ENCODE measurements around the gene SRPK1.

SRPK1 gene

GRCh38 chr6:35790683-35791082 lies 130.2 kb downstream of the SRPK1 start:
- no peaks in the 10 kb centered on the region for H3K4me1 ChIP-seq (ENCODE audit: control insufficient read depth in 2 of 2, insufficient read depth in 2 of 2, low read length in 2 of 2)
- no peak overlapping the region for H3K9ac ChIP-seq (ENCODE audit: low read depth in 1 of 2, low read length in 2 of 2)
- H3K9me3 ChIP-seq (ENCODE audit: control insufficient read depth in 2 of 2, low read length in 2 of 2) = no peaks in the 10 kb centered on the region
- H3K27me3 ChIP-seq (ENCODE audit: control insufficient read depth in 2 of 2, insufficient read depth in 2 of 2, low read length in 2 of 2) = peaks cover 13 to 25% of the 10 kb centered on the region in 2 donors
- no peaks in the 10 kb centered on the region for H3K36me3 ChIP-seq (ENCODE audit: control insufficient read depth in 2 of 2, insufficient read depth in 2 of 2, low read length in 2 of 2)
- no peak overlapping the region for H3K27ac ChIP-seq (ENCODE audit: low read depth in 2 of 2, low read length in 2 of 2)
- no peak overlapping the region for H3K4me3 ChIP-seq (ENCODE audit: low read length in 2 of 2)

GRCh38 chr6:35788423-35788982 lies 132.4 kb downstream of the SRPK1 start:
- no peaks in the 10 kb centered on the region for H3K4me1 ChIP-seq (ENCODE audit: control insufficient read depth in 2 of 2, insufficient read depth in 2 of 2, low read length in 2 of 2)
- H3K9me3 ChIP-seq (ENCODE audit: control insufficient read depth in 2 of 2, low read length in 2 of 2) = no peaks in the 10 kb centered on the region
- H3K27ac ChIP-seq (ENCODE audit: low read depth in 2 of 2, low read length in 2 of 2) = no peak overlapping the region
- H3K9ac ChIP-seq (ENCODE audit: low read depth in 1 of 2, low read length in 2 of 2) = no peak overlapping the region
- H3K36me3 ChIP-seq (ENCODE audit: control insufficient read depth in 2 of 2, insufficient read depth in 2 of 2, low read length in 2 of 2) = no peaks in the 10 kb centered on the region
- H3K4me3 ChIP-seq (ENCODE audit: low read length in 2 of 2) = no peak overlapping the region
- H3K27me3 ChIP-seq (ENCODE audit: control insufficient read depth in 2 of 2, insufficient read depth in 2 of 2, low read length in 2 of 2) = peaks cover 13 to 25% of the 10 kb centered on the region in 2 donors

DNA sequence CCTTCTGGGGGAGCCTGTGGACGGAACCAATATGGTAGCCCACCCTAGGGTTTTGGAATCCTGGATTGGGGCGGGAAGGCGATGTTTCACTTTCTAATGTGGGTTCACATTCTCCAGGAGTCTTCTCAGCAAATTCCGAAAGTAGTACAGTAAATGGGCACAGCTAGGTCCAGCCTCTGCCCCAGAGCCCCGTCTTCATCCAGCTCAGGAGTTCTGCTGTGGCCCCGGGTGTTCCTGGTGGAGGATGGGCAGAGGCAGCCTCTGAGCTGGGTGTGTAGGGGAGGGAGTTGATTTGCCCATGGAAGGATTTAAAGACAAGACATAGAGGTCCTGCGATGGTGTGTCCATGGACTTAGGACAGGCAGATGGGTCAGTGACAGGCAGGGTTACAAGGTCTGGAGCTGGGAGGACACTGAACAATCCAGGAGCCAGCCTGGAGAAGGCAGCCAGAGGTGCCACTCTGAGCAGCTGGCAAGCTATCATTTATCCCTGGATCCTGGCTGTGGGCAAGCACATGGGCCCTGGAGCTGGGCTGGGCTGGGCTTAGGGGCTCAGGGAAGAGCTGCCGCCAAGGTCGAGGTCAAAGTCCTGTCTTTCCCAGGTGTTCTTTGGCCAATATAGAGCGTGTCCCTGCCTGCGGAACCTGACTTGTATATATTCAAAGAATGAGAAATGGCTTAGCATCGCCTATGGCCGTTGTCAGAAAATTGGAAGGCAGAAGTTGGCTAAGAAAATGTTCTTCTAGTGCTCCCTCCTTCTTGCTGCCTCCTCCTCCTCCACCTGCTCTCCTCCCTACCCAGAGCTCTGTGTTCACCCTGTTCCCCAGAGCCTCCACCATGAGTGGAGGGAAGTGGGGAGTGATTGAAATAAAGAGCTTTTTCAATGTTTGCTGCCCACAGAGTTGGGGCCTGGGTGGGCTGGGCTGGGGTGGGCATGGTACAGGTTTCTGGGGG lies 133.4 kb downstream of the SRPK1 start:
- Histone ChIP-seq H3K36me3 (ENCODE audit: control insufficient read depth in 2 of 2, insufficient read depth in 2 of 2, low read length in 2 of 2) (no peaks in the 10 kb centered on the region), H3K4me1 (ENCODE audit: control insufficient read depth in 2 of 2, insufficient read depth in 2 of 2, low read length in 2 of 2) (no peaks in the 10 kb centered on the region), H3K4me3 (ENCODE audit: low read length in 2 of 2) (no peak overlapping the region), H3K27me3 (ENCODE audit: control insufficient read depth in 2 of 2, insufficient read depth in 2 of 2, low read length in 2 of 2) (peaks cover 13 to 25% of the 10 kb centered on the region in 2 donors), H3K27ac (ENCODE audit: low read depth in 2 of 2, low read length in 2 of 2) (no peak overlapping the region), H3K9ac (ENCODE audit: low read depth in 1 of 2, low read length in 2 of 2) (no peak overlapping the region), H3K9me3 (ENCODE audit: control insufficient read depth in 2 of 2, low read length in 2 of 2) (no peaks in the 10 kb centered on the region)

- Histone ChIP-seq H3K27ac (ENCODE audit: low read depth in 2 of 2, low read length in 2 of 2) (no peak overlapping the region), H3K4me1 (ENCODE audit: control insufficient read depth in 2 of 2, insufficient read depth in 2 of 2, low read length in 2 of 2) (no peaks in the 10 kb centered on the region), H3K4me3 (ENCODE audit: low read length in 2 of 2) (no peak overlapping the region), H3K27me3 (ENCODE audit: control insufficient read depth in 2 of 2, insufficient read depth in 2 of 2, low read length in 2 of 2) (peaks cover 13 to 25% of the 10 kb centered on the region in 2 donors), H3K9ac (ENCODE audit: low read depth in 1 of 2, low read length in 2 of 2) (no peak overlapping the region), H3K9me3 (ENCODE audit: control insufficient read depth in 2 of 2, low read length in 2 of 2) (no peaks in the 10 kb centered on the region), H3K36me3 (ENCODE audit: control insufficient read depth in 2 of 2, insufficient read depth in 2 of 2, low read length in 2 of 2) (no peaks in the 10 kb centered on the region)
Observed at GRCh38 chr6:35786810-35787209, 134.1 kb downstream of the SRPK1 start.

- no peak overlapping the region for H3K4me3 ChIP-seq (ENCODE audit: low read length in 2 of 2)
- no peaks in the 10 kb centered on the region for H3K4me1 ChIP-seq (ENCODE audit: control insufficient read depth in 2 of 2, insufficient read depth in 2 of 2, low read length in 2 of 2)
- H3K36me3 ChIP-seq (ENCODE audit: control insufficient read depth in 2 of 2, insufficient read depth in 2 of 2, low read length in 2 of 2) = no peaks in the 10 kb centered on the region
- H3K27ac ChIP-seq (ENCODE audit: low read depth in 2 of 2, low read length in 2 of 2) = no peak overlapping the region
- no peaks in the 10 kb centered on the region for H3K9me3 ChIP-seq (ENCODE audit: control insufficient read depth in 2 of 2, low read length in 2 of 2)
- no peak overlapping the region for H3K9ac ChIP-seq (ENCODE audit: low read depth in 1 of 2, low read length in 2 of 2)
- peaks cover 13 to 25% of the 10 kb centered on the region in 2 donors for H3K27me3 ChIP-seq (ENCODE audit: control insufficient read depth in 2 of 2, insufficient read depth in 2 of 2, low read length in 2 of 2)
Observed at GRCh38 chr6:35786272-35786671, 134.6 kb downstream of the SRPK1 start.

GRCh38 chr6:35784200-35784599 lies 136.7 kb downstream of the SRPK1 start:
- Histone ChIP-seq H3K36me3 (ENCODE audit: control insufficient read depth in 2 of 2, insufficient read depth in 2 of 2, low read length in 2 of 2) (no peaks in the 10 kb centered on the region), H3K4me1 (ENCODE audit: control insufficient read depth in 2 of 2, insufficient read depth in 2 of 2, low read length in 2 of 2) (no peaks in the 10 kb centered on the region), H3K27me3 (ENCODE audit: control insufficient read depth in 2 of 2, insufficient read depth in 2 of 2, low read length in 2 of 2) (peaks cover 15 to 25% of the 10 kb centered on the region in 2 donors), H3K27ac (ENCODE audit: low read depth in 2 of 2, low read length in 2 of 2) (no peak overlapping the region), H3K9me3 (ENCODE audit: control insufficient read depth in 2 of 2, low read length in 2 of 2) (no peaks in the 10 kb centered on the region), H3K9ac (ENCODE audit: low read depth in 1 of 2, low read length in 2 of 2) (no peak overlapping the region), H3K4me3 (ENCODE audit: low read length in 2 of 2) (no peak overlapping the region)

Data from mucosa of rectum (tissue), 2 donors.